Epidermal melanocyte (primary cell): ENCODE measurements around the gene LRRC63.
"Not testable (repeated sequence)": the region's sequence is repeated elsewhere in the genome, so short reads cannot be mapped to it uniquely, and the experiment has no call there.

Experiments used
- DNase-seq: peaks from one replicate; pipeline ENCODE4 v3.0.0; 2011; ENCODE audit warnings: low spot score; ENCODE audit not compliant: insufficient read length

The LRRC63 gene

GRCh38 chr13:46235286-46235685, 23.6 kb downstream of the LRRC63 start:
- no peak for DNase-seq

GRCh38 chr13:46265292-46265691, 53.6 kb downstream of the LRRC63 start:
- no peak for DNase-seq

DNA sequence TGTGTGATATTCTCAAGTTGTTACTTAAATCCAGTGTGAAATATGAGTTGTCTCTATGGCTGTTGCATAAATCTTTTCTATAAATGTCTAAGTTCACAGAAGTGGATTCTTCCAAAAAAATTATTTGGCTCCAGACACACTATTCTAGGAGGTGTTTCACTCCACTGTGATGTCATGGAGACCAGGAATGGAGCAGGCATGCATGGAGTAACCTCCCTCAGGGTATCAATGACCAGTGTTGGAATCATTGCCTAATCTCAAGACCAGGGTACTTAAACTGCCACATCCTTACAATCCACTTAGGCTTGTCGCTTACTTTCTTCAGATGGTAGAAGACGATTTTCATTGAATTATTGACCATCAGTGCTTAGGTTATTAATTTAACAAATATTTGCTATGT, 55.4 kb downstream of the LRRC63 start:
- no peak for DNase-seq

GRCh38 chr13:46270416-46270815, 58.7 kb downstream of the LRRC63 start:
- no peak for DNase-seq

- DNase-seq = no peak
Measured at GRCh38 chr13:46274094-46274698, 62.5 kb downstream of the LRRC63 start.

GRCh38 chr13:46278474-46278873, 66.7 kb downstream of the LRRC63 start:
- DNase-seq = no peak

DNA sequence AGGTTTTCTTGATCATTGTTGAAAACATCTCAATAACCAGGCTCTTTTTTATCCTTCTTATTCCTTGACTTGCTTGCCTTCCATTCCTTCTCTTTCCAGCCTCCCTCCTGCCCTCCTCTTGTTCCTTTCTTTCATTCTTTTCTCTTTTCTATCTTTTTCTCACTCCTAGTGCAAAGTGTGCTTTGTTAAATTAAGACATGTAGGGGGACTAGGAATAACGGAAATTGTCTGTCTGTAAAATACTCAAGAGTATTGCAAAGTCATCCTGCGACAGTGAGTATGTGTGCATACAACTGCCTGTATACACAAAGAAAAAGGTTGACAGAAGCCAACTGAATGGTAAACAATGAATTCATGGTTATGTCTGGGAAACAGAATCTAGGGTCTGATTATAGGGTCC, 70.1 kb downstream of the LRRC63 start:
- DNase-seq = no peak

DNA sequence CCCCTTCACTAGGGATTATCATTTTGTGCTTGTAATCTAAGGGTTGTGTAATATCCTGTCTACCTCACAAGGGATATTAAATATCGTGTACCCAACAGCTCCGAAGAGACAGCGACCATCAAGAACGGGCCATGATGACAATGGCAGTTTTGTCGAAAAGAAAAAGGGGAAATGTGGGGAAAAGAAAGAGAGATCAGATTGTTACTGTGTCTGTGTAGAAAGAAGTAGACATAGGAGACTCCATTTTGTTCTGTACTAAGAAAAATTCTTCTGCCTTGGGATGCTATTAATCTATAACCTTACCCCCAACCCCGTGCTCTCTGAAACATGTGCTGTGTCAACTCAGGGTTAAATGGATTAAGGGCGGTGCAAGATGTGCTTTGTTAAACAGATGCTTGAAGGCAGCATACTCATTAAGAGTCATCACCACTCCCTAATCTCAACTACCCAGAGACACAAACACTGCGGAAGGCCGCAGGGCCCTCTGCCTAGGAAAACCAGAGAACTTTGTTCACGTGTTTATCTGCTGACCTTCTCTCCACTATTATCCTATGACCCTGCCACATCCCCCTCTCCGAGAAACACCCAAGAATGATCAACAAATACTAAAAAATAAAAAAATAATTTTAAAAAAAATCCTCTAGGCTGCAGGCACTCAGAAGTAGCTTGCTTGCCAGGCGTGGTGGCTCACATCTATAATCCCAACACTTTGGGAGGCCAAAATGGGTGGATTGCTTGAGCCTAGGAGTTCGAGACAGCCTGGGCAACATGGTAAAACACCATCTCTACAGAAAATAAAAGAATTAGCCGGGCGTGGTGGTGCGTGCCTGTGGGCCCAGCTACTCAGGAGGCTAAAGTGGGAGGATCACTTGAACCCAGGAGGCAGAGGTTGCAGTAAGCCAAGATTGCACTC, 72.4 kb downstream of the LRRC63 start:
- not testable (repeated sequence) for DNase-seq

- no peak for DNase-seq
Measured at GRCh38 chr13:46286972-46287371, 75.2 kb downstream of the LRRC63 start.

- DNase-seq = no peak
Measured at GRCh38 chr13:46288570-46289259, 77.0 kb downstream of the LRRC63 start.

DNA sequence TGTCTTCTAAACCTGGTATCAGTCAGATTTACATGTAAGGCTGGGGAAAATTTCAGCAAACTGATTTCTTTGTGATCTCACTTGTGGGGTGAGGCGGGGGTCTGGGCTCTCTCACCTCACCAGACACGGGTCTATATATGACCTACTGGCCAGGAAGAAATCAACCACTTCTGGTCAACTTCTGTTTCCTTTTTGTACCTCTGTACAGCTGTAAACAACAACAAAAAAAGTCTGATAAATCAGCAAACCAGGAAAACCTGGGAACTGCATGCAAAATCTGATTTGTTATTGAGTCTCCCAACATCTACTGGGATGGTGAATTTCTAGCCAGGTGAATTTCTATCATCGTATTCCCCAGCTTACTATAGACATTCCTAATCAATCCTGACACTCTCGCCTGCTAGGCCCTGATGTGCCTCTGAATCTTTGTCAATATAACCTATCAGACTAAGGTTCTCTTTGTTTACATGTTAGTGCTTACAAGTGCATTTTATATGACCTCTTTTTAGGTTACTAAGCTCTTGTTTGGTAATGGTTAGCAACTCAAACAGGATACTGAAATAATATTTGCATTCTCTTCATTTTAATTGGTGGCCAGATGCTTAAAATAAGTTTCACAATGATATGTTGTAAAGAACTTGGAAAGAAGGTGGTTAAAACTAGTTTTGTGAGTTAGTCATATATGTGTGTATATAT, 77.7 kb downstream of the LRRC63 start:
- DNase-seq = no peak

- DNase-seq = no peak
Measured at GRCh38 chr13:46290434-46290833, 78.7 kb downstream of the LRRC63 start.

DNA sequence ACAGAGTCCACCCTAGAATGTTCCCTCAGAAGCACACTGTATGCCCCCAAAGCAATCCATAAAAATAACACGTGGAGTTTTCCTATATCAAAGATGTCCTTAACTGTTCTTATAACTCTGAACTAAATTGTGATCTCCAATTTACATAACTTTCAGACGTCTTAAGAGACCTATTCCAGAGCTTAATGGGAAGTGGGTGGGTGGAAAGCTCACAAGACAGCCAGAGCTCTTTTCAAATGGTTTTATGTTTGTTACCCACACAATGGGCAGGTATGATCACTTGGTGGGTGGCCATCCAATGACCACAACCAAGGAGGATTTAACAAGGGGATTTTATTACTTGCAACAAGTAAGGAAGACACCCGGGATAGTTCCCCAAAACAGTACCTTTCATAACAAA, 81.7 kb downstream of the LRRC63 start:
- DNase-seq = no peak

DNA sequence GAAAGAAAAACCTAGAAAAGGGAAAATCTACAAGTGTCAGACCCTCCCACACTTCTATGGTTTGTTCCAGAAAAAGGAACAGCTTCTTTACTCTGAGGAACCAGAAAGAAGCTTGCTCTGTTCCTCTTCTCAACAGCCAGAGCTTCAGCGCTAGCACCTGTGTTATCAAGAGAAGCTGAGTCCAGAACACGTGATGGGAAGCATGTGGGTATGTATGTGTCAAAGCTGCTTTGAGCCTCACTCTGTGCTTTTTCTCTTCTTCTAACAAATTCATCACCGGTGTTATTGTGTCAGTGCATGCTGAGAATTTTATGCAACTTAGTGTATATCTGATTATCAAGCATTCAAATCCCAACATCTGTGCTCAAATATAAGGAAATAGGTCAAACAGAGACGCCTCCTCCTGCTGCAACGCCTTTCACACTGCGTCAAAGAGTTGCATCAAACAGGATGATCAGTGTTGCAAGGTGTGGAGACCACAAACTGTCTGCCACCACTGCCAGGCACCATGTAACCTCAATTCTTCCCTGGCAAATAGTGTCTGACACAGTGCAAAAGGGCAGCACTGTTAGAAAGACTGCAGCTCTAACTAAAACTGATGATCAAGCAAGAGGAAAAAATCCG, 83.9 kb downstream of the LRRC63 start:
- DNase-seq = no peak

DNA sequence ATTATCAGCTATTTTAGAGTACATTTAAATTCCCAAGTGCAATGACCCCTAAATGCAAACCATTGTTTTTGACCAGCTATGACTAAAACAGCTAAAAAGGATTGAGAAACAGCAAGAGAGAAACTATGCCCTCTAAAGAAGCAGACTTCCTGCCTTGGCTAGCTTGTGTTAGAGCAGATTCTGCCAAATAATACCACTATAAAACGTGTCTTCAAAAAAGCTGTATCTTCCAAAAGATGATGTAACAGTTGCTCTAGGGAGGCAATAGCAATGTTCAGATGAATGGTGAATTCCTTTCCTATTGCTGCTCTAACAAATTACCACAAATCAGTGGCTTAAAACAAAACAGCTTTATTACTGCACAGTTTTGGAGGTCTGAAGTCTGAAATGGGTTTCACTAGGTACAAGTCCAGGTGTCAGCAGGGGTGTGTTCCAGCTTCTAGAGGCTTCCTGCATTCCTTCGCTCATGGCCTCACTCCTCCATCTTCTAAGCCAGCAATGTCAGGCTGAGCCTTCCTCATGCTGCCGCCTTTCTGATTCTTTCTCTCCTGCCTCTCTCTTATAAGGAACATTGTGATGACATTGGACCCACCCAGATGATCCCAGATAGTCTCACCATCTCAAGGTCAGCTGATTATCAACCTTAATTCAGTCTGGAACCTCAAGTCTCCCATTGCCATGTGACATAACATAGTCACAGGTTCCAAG, 84.5 kb downstream of the LRRC63 start:
- peak; percentile 50 for DNase-seq

DNA sequence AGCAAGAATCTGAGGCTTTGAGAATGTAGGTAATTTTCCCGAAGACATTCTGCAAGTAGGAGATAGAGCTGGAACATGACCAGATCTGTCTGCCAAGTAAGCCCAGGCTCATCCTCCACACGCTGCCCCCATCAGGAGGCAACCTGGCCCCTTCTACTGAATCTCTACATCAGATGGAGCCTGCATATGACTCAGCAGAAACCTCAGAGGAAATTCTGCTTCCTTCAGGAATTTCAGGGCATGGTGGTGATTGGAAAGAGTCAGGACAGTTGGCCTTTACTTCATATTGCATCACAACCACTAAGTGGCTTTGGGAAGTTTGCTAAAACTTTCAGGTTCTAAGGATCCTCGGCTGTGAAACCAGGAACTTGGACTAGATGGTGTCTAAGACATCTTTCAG, 85.2 kb downstream of the LRRC63 start:
- no peak for DNase-seq

- DNase-seq = no peak
Measured at GRCh38 chr13:46297361-46297811, 85.7 kb downstream of the LRRC63 start.

GRCh38 chr13:46303742-46304385, 92.1 kb downstream of the LRRC63 start:
- no peak for DNase-seq

- DNase-seq = no peak
Measured at GRCh38 chr13:46304546-46304945, 92.8 kb downstream of the LRRC63 start.

DNA sequence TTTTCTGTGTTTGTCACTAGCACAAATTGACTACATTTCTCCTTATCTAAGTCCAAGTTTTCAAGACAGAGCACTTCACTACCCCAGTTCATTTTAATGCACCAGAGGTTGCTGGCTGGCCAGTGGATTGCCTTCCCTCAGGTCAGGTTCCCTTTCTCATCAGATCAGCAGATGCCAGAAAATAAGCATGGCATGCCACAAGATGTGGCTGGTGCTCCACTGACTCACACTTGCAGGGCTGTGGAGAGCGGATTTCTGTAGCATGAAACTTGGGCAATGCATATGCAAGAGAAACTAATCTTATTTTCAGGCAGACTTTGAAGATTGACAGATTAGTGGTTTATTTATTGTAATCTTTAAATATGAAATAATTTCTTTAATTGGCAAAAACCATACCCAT, 95.8 kb downstream of the LRRC63 start:
- DNase-seq = no peak
